Measurements from ENCODE around the gene MRPS27. TPM values are rescaled to one million over a fixed set of nuclear protein-coding genes. Genes with fewer than 3 reads are reported as not detected.

The MRPS27 gene
- total RNA-seq = 85.8 and 94.8 TPM in 2 replicates

GRCh38 chr5:72319976-72320752, at the start of gene MRPS27, which contains the start of gene PTCD2:
MRPS27 (minus strand) TSS chr5:72320240; CDS start chr5:72320221, 19 bp downstream.
PTCD2 (plus strand) TSS chr5:72320373; CDS start chr5:72320383, 10 bp downstream.

Small RNA genes lying within 50 kb of the gene (small RNA-seq; reads per million reads assigned to genes)
- gene MIR4803 (ENCODE audit: low replicate concordance) (0.65 reads per million, percentile 28 among the genes with 10 or more reads in this experiment), gene RN7SL153P (ENCODE audit: low replicate concordance) (not detected)

Other genes with a start within 250 kb of the MRPS27 start
- gene MAP1B, start 212.8 kb downstream of the MRPS27 start, total RNA-seq = 164 and 181 TPM in 2 replicates
- 9.0 and 10.2 TPM in 2 replicates for gene PTCD2, start 133 bp upstream of the MRPS27 start, total RNA-seq
- gene ZNF366, start 187.2 kb upstream of the MRPS27 start, total RNA-seq = not detected in 2 replicates